K562 (cell line): Measurements from ENCODE around the gene STK16. TPM values are rescaled to one million over a fixed set of nuclear protein-coding genes. Genes with fewer than 3 reads are reported as not detected.

Source experiments
- CHD1 ChIP-seq: fragments of 200-600 bp; sonication (generic); IDR thresholded peaks from one replicate; pipeline ENCODE4 v1.6.1; 2012; ENCODE audit warnings: mild to moderate bottlenecking, moderate library complexity, low read length, inconsistent platforms
- ESRRA ChIP-seq: fragments of 450-650 bp; IDR thresholded peaks from 2 replicates; pipeline ENCODE4 v1.6.1; 2014; ENCODE audit warnings: low read depth, mild to moderate bottlenecking, moderate library complexity, borderline replicate concordance
- ETS2 ChIP-seq: IDR thresholded peaks from 2 replicates; pipeline ENCODE4 v1.6.1; 2016; ENCODE audit warnings: borderline replicate concordance, missing genetic modification characterization, mild to moderate bottlenecking, moderate library complexity, missing compliant biosample characterization; ENCODE audit not compliant: poor library complexity, severe bottlenecking
- GATA2 ChIP-seq: sonication (generic); formaldehyde crosslinking; IDR thresholded peaks from 2 replicates; pipeline ENCODE4 v1.4.0; 2020; ENCODE audit warnings: mild to moderate bottlenecking, missing genetic modification reagents
- HDAC3 ChIP-seq: fragments of 450-650 bp; IDR thresholded peaks from 2 replicates; pipeline ENCODE4 v1.6.1; 2018; ENCODE audit warnings: borderline replicate concordance, mild to moderate bottlenecking, moderate library complexity; ENCODE audit not compliant: partially characterized antibody
- NBN ChIP-seq: fragments of 450-650 bp; IDR thresholded peaks from 2 replicates; pipeline ENCODE4 v1.6.1; 2016; ENCODE audit warnings: low read depth, mild to moderate bottlenecking
- NFE2 ChIP-seq: IDR thresholded peaks from 2 replicates; pipeline ENCODE4 v1.6.1; 2014; ENCODE audit warnings: antibody characterized with exemption, low read depth
- NR3C1 ChIP-seq: sonication (generic); formaldehyde crosslinking; IDR thresholded peaks from 2 replicates; pipeline ENCODE4 v1.8.1; 2022; ENCODE audit warnings: missing genetic modification reagents
- NRF1 ChIP-seq, 2 experiments: fragments of 450-650 bp; IDR thresholded peaks in 1 of 2; conservative IDR thresholded peaks in 1 of 2; 2 replicates each; pipeline ENCODE4 v1.6.1; 2014; ENCODE audit warnings: mild to moderate bottlenecking in 2 of 2
- POLR2B ChIP-seq: fragments of 450-650 bp; IDR thresholded peaks from 2 replicates; pipeline ENCODE4 v1.6.1; 2018; ENCODE audit warnings: low read depth; ENCODE audit not compliant: partially characterized antibody
- PPARD ChIP-seq: fragments of 250-450 bp; sonication (Bioruptor Pico); IDR thresholded peaks from 2 replicates; pipeline ENCODE4 v1.8.0; 2022; ENCODE audit warnings: inconsistent platforms, mild to moderate bottlenecking, moderate library complexity
- PTTG1 ChIP-seq: fragments of 450-650 bp; IDR thresholded peaks from 2 replicates; pipeline ENCODE4 v1.6.1; 2016; ENCODE audit warnings: low read depth, mild to moderate bottlenecking, missing genetic modification characterization, missing compliant biosample characterization
- RBFOX2 ChIP-seq: fragments of 200-400 bp; formaldehyde crosslinking; IDR thresholded peaks from 2 replicates; pipeline ENCODE4 v1.6.1; 2017; ENCODE audit warnings: low read depth, mild to moderate bottlenecking, low read length, moderate library complexity
- SAFB2 ChIP-seq: fragments of 200-400 bp; formaldehyde crosslinking; IDR thresholded peaks from 2 replicates; pipeline ENCODE4 v1.6.1; 2018; ENCODE audit warnings: borderline replicate concordance, low read length, low read depth, moderate library complexity; ENCODE audit not compliant: severe bottlenecking
- SIX5 ChIP-seq, 2 experiments: IDR thresholded peaks; 2 replicates each; pipeline ENCODE4 v1.6.1; 2011; ENCODE audit warnings: low read length in 2 of 2, borderline replicate concordance in 1 of 2, low read depth in 1 of 2, mild to moderate bottlenecking in 1 of 2, moderate library complexity in 1 of 2; ENCODE audit not compliant: insufficient read depth in 1 of 2
- TFAP4 ChIP-seq: sonication (generic); formaldehyde crosslinking; IDR thresholded peaks from 2 replicates; pipeline ENCODE4 v1.8.0; 2022; ENCODE audit warnings: missing genetic modification reagents, mild to moderate bottlenecking, moderate library complexity, borderline replicate concordance
- ZEB2 ChIP-seq: fragments of 450-650 bp; IDR thresholded peaks from 2 replicates; pipeline ENCODE4 v1.6.1; 2016
- ZNF695 ChIP-seq: fragments of 450-650 bp; formaldehyde crosslinking; IDR thresholded peaks from 2 replicates; pipeline ENCODE4 v1.4.0; 2020; ENCODE audit warnings: mild to moderate bottlenecking, moderate library complexity
- polyA plus RNA-seq, 8 experiments: library from polyadenylated mRNA; depleted of rRNA in 4 of 8; stranded (reverse) in 5 of 8; unstranded in 3 of 8; fragments of >200 nt; fragmentation: Nextera tagmentation in 2 of 8; fragmentation: Illumina TruSeq in 1 of 8; extraction: Ambion mirVana in 2 of 8; extraction: Trizol in 1 of 8; gene quantifications; 2 replicates each; pipeline versions ENCODE4 v1.2.1 to v1.2.3, GENCODE V29; 2011 to 2014; ENCODE audit warnings: inconsistent platforms in 1 of 8, missing spikeins in 1 of 8
- total RNA-seq, 7 experiments: library from RNA; depleted of rRNA in 6 of 7; stranded (reverse); fragments of >200 nt in 6 of 7; fragmentation: Illumina TruSeq in 2 of 7; extraction: Trizol in 2 of 7; gene quantifications; 2 replicates each; pipeline versions ENCODE4 v1.2.1 to v1.2.3, GENCODE V29; 2011 to 2021; ENCODE audit warnings: low replicate concordance in 1 of 7
- TF ChIP-seq, protein P1 (sequence below): sonication (generic); formaldehyde crosslinking; IDR thresholded peaks from 2 replicates; pipeline ENCODE4 v1.8.1; 2023; ENCODE audit warnings: mild to moderate bottlenecking, missing genetic modification reagents
- TF ChIP-seq, protein P2 (sequence below): fragments of 250-450 bp; sonication (Bioruptor Pico); IDR thresholded peaks from 2 replicates; pipeline ENCODE4 v1.5.0; 2020; ENCODE audit warnings: mild to moderate bottlenecking, borderline replicate concordance

STK16 gene
- total and polyA plus RNA-seq, 9 of the 15 experiments (the other 6 are each of a cell fraction or from before 2014, with no cell fraction given): 5.4 to 36.2 (median 17.8) TPM

DNA sequence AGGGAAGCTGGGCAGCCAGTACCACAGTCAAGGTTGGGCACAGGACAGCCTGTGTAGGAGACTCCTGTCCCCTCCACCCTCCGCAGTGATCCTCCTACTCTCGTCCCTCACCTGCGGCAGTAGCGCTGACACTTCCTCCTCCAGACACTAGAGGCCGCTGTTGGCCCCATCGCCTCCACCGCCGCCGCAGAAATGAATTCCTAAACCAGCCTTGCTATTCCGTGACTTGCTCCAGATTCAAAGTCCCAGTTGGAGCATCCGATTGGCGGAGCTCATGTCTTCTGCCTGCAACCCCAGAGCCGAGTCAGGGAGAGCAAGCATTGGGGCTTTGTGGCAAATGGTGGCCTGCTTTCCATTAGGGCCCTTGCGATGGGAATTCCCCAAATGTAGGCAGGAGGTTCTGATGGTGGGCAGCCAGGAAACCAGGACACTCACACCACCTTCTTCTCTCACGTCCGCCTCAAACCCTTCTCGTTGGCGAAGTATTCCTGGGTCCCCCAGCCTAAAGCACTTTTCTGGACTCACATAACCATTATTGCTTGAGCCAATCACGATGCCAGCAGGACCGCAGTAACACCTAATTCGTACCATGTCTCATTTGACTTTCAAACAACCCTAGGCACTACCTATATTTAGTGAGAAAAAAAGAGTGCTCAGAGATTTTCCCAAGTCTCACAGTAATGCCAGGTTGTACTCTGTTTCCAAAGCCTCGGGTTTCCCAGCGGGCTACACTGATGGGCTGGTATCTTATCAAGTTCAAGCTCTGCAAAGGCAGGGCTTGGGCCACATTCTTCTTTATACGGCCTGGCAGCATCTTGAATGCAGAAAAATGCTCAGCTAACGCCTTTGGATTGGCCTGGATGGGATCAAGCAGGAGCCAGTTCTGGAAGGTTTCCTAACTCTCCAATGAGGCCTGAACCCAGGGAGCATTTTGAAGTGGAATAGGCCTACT is 32.7 kb downstream of the STK16 start (continued):
- TF ChIP-seq, protein P1, sequence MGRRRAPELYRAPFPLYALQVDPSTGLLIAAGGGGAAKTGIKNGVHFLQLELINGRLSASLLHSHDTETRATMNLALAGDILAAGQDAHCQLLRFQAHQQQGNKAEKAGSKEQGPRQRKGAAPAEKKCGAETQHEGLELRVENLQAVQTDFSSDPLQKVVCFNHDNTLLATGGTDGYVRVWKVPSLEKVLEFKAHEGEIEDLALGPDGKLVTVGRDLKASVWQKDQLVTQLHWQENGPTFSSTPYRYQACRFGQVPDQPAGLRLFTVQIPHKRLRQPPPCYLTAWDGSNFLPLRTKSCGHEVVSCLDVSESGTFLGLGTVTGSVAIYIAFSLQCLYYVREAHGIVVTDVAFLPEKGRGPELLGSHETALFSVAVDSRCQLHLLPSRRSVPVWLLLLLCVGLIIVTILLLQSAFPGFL (CRISPR knock-in tag): no peak
- no peak for TF ChIP-seq POLR2B
- 0 out of 4 replicates have a peak, but pooled peaks of 1 of the 2 experiments have one; percentile 34 for TF ChIP-seq NRF1 (conservative IDR thresholded peaks at IDR 0.05 in 1 of 2, IDR thresholded peaks at IDR 0.05 in 1 of 2)
- TF ChIP-seq NR3C1 (CRISPR knock-in tag): no peak
- no peak for TF ChIP-seq NFE2
- TF ChIP-seq, protein P2, sequence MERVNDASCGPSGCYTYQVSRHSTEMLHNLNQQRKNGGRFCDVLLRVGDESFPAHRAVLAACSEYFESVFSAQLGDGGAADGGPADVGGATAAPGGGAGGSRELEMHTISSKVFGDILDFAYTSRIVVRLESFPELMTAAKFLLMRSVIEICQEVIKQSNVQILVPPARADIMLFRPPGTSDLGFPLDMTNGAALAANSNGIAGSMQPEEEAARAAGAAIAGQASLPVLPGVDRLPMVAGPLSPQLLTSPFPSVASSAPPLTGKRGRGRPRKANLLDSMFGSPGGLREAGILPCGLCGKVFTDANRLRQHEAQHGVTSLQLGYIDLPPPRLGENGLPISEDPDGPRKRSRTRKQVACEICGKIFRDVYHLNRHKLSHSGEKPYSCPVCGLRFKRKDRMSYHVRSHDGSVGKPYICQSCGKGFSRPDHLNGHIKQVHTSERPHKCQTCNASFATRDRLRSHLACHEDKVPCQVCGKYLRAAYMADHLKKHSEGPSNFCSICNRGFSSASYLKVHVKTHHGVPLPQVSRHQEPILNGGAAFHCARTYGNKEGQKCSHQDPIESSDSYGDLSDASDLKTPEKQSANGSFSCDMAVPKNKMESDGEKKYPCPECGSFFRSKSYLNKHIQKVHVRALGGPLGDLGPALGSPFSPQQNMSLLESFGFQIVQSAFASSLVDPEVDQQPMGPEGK (CRISPR knock-in tag): no peak
- TF ChIP-seq NBN: no peak
- TF ChIP-seq ZEB2: 0 out of 2 replicates have a peak, but pooled peaks have one; percentile 19
- no peak for TF ChIP-seq CHD1
- no peak for TF ChIP-seq ETS2 (tag)
- no peak for TF ChIP-seq RBFOX2
- 0 out of 2 replicates have a peak, but pooled peaks have one; percentile 65 for TF ChIP-seq TFAP4 (CRISPR knock-in tag)
- no peak for TF ChIP-seq PTTG1 (tag)
- TF ChIP-seq HDAC3: no peak
- TF ChIP-seq SIX5 (IDR thresholded peaks at IDR 0.05; ENCODE audit: borderline replicate concordance in 1 of 2, insufficient read depth in 1 of 2, low read depth in 1 of 2, low read length in 2 of 2): no peak
- TF ChIP-seq SAFB2: no peak
- TF ChIP-seq ESRRA: no peak
- no peak for TF ChIP-seq ZNF695 (CRISPR knock-in tag)
- TF ChIP-seq GATA2: no peak
- no peak for TF ChIP-seq PPARD (CRISPR knock-in tag)
